Smooth muscle cell (in vitro differentiated cells): ENCODE data around the gene RGS7BP. TPM values are rescaled to one million over a fixed set of nuclear protein-coding genes. Genes with fewer than 3 reads are reported as not detected.

Source experiments
- DNase-seq: peaks from one replicate; lab custom pipeline; 2025; ENCODE audit not compliant: unreplicated experiment; lab: John Stamatoyannopoulos, UW
- H2AFZ ChIP-seq: fragments of 200-600 bp; sonication (generic); 2 replicates; pipeline ENCODE4 v1.6.0; 2016; ENCODE audit warnings: antibody characterized with exemption, low read depth, mild to moderate bottlenecking
- H3F3A ChIP-seq: fragments of 200-600 bp; sonication (generic); 2 replicates; pipeline ENCODE4 v1.6.0; 2017; ENCODE audit warnings: antibody characterized with exemption, low read depth
- H3K27ac ChIP-seq: fragments of 200-600 bp; sonication (generic); 2 replicates; pipeline ENCODE4 v1.5.1; 2016; ENCODE audit warnings: low read depth, mild to moderate bottlenecking
- H3K27me3 ChIP-seq: fragments of 200-600 bp; sonication (generic); 2 replicates; pipeline ENCODE4 v1.6.1; 2016; ENCODE audit warnings: low read depth, mild to moderate bottlenecking
- H3K36me3 ChIP-seq: fragments of 200-600 bp; sonication (generic); 2 replicates; pipeline ENCODE4 v1.5.1; 2016; ENCODE audit warnings: low read depth
- H3K4me1 ChIP-seq: fragments of 200-600 bp; sonication (generic); 2 replicates; pipeline ENCODE4 v1.5.1; 2016; ENCODE audit warnings: low read depth
- H3K4me2 ChIP-seq: fragments of 200-600 bp; sonication (generic); 2 replicates; pipeline ENCODE4 v1.6.0; 2016; ENCODE audit warnings: mild to moderate bottlenecking
- H3K4me3 ChIP-seq: fragments of 200-600 bp; sonication (generic); 2 replicates; pipeline ENCODE4 v1.5.1; 2016; ENCODE audit warnings: mild to moderate bottlenecking
- H3K79me2 ChIP-seq: fragments of 200-600 bp; sonication (generic); 2 replicates; pipeline ENCODE4 v1.6.0; 2016; ENCODE audit warnings: low read depth, mild to moderate bottlenecking
- H3K9ac ChIP-seq: fragments of 200-600 bp; sonication (generic); 2 replicates; pipeline ENCODE4 v1.6.0; 2016; ENCODE audit warnings: low read depth
- H3K9me3 ChIP-seq: fragments of 200-600 bp; sonication (generic); replicated peaks from 2 replicates; pipeline ENCODE4 v1.5.1; 2016; ENCODE audit warnings: low read depth
- H4K20me1 ChIP-seq: fragments of 200-600 bp; sonication (generic); 2 replicates; pipeline ENCODE4 v1.6.0; 2016; ENCODE audit warnings: low read depth
- CTCF ChIP-seq: fragments of 200-600 bp; sonication (generic); IDR thresholded peaks from 2 replicates; pipeline ENCODE4 v1.5.1; 2017; ENCODE audit warnings: borderline replicate concordance, mild to moderate bottlenecking, antibody characterized with exemption; ENCODE audit not compliant: insufficient read depth, poor library complexity, severe bottlenecking
- WGBS: methylation state at CpG from one replicate; pipeline ENCODE4 v1.1.7; 2016; ENCODE audit warnings: low lambda C conversion rate; 5-methylcytosine and 5-hydroxymethylcytosine counted together
- polyA plus RNA-seq: library from polyadenylated mRNA; unstranded; fragments of >200 nt; fragmentation: Nextera tagmentation; extraction: Ambion mirVana; gene quantifications from 2 replicates; pipeline ENCODE4 v1.2.1, GENCODE V29; 2016
- small RNA-seq: library from RNA; depleted of rRNA; stranded (forward); fragments of <200 nt; gene quantifications from one replicate; pipeline ENCODE3, GENCODE V24; 2014
- total RNA-seq: library from RNA; depleted of rRNA; stranded (reverse); fragments of >200 nt; gene quantifications from 2 replicates; pipeline ENCODE4 v1.2.3, GENCODE V29; 2014

The RGS7BP gene
- total and polyA plus RNA-seq, 2 experiments from 2014 or later, result not detected

- Histone ChIP-seq H3K4me2 (no peak overlapping the region), H3K9me3 (no peaks in the 10 kb centered on the region), H3K4me1 (peaks cover 22% of the 10 kb centered on the region), H3K4me3 (no peak overlapping the region), H3K27me3 (no peaks in the 10 kb centered on the region), H3F3A (no peaks in the 10 kb centered on the region), H2AFZ (no peak overlapping the region), H3K79me2 (no peaks in the 10 kb centered on the region), H3K9ac (no peak overlapping the region), H3K36me3 (no peaks in the 10 kb centered on the region), H4K20me1 (no peaks in the 10 kb centered on the region), H3K27ac (no peak overlapping the region)
- no peak for DNase-seq
- WGBS, result 89% methylated on average over 1 of the region's 1 CpG
- no peak for TF ChIP-seq CTCF
Observed at GRCh38 chr5:64655596-64655995, 149.8 kb downstream of the RGS7BP start.

- Histone ChIP-seq H3K9me3 (no peaks in the 10 kb centered on the region), H3K4me3 (no peak overlapping the region), H3K27me3 (no peaks in the 10 kb centered on the region), H3K27ac (no peak overlapping the region), H3K4me1 (peaks cover 29% of the 10 kb centered on the region), H4K20me1 (no peaks in the 10 kb centered on the region), H2AFZ (no peak overlapping the region), H3K36me3 (no peaks in the 10 kb centered on the region), H3K79me2 (no peaks in the 10 kb centered on the region), H3K9ac (no peak overlapping the region), H3K4me2 (no peak overlapping the region), H3F3A (no peaks in the 10 kb centered on the region)
- no peak for TF ChIP-seq CTCF
- no peak for DNase-seq
- WGBS, result 96% methylated on average over 3 of the region's 3 CpGs
Observed at GRCh38 chr5:64659289-64659688, 153.5 kb downstream of the RGS7BP start.

Small RNAs within 50 kb of the gene (small RNA-seq; reads per million reads assigned to genes)
- gene RN7SL169P, result not detected
- gene RNU6-294P, result not detected

Other genes starting within 250 kb of the RGS7BP start
- not detected in 2 replicates for gene SHISAL2B, start 184.5 kb downstream of the RGS7BP start, total RNA-seq
- not detected in 2 replicates for gene SHISAL2B, start 184.5 kb downstream of the RGS7BP start, polyA plus RNA-seq